Endothelial cell of umbilical vein (primary cell): Measurements from ENCODE around the gene MICB. TPM values are rescaled to one million over a fixed set of nuclear protein-coding genes. Genes with fewer than 3 reads are reported as not detected.
A peak's percentile ranks its signal among the peaks of the same experiment; 100 is the strongest.
"Not testable (repeated sequence)": the region's sequence is repeated elsewhere in the genome, so short reads cannot be mapped to it uniquely, and the experiment has no call there.

Source experiments
- BruUV-seq: library from RNA; stranded (reverse); fragments of 400-500 nt; replicated peaks from 2 replicates; lab custom pipeline; 2021; lab: Mats Ljungman, UMichigan
- CTCF ChIA-PET: fragments of 300-600, 350-600 bp; sonication (Branson Sonifier 250); formaldehyde crosslinking; loops from one replicate; lab custom pipeline; 2021; ENCODE audit warnings: antibody characterized with exemption, inconsistent platforms; lab: Charles Lee
- POLR2A ChIA-PET: fragments of 300-600, 350-600 bp; sonication (Branson Sonifier 250); formaldehyde crosslinking; loops from one replicate; lab custom pipeline; 2021; ENCODE audit warnings: antibody characterized with exemption, inconsistent platforms; lab: Charles Lee
- DNase-seq: peaks from one replicate; pipeline ENCODE4 v3.0.0-alpha.2; 2011; ENCODE audit warnings: low read depth, low spot score
- FAIRE-seq: peaks from 2 replicates; lab custom pipeline; 2011; peaks lifted over from hg19 to GRCh38; lab: Jason Lieb, UNC
- H2AFZ ChIP-seq: 2 replicates; pipeline ENCODE4 v1.6.0; 2012; ENCODE audit warnings: low read depth, low read length, control low read depth, inconsistent platforms
- H3K27ac ChIP-seq: 2 replicates; pipeline ENCODE4 v1.5.1; 2011; ENCODE audit warnings: low read depth, mild to moderate bottlenecking, control low read depth, low read length, moderate library complexity; ENCODE audit not compliant: insufficient read depth
- H3K27me3 ChIP-seq, 2 experiments: 2 replicates each; pipeline versions ENCODE4 v1.6.0 to v1.6.1; 2011; ENCODE audit warnings: low read length in 2 of 2, mixed read lengths in 1 of 2; ENCODE audit not compliant: control insufficient read depth in 2 of 2, insufficient read depth in 2 of 2
- H3K36me3 ChIP-seq, 2 experiments: 2 replicates in 1 of 2; 3 replicates in 1 of 2; pipeline ENCODE4 v1.5.1; 2011; ENCODE audit warnings: low read length in 2 of 2, mild to moderate bottlenecking in 1 of 2, moderate library complexity in 1 of 2; ENCODE audit not compliant: control insufficient read depth in 2 of 2, insufficient read depth in 2 of 2; ENCODE audit errors: extremely low read depth in 1 of 2
- H3K4me1 ChIP-seq: 3 replicates; pipeline ENCODE4 v1.5.1; 2011; ENCODE audit warnings: mild to moderate bottlenecking, low read length; ENCODE audit not compliant: control insufficient read depth, insufficient read depth; ENCODE audit errors: extremely low read depth
- H3K4me2 ChIP-seq: 2 replicates; pipeline ENCODE4 v1.6.1; 2011; ENCODE audit warnings: low read length, control low read depth, mixed read lengths; ENCODE audit not compliant: insufficient read depth
- H3K4me3 ChIP-seq, 3 experiments: fragments of 200-600 bp in 1 of 3; sonication (generic), shearing (Covaris generic) in 1 of 3; replicated peaks in 1 of 3; 2 replicates each; pipeline ENCODE4 v1.5.1; 2011 to 2016; ENCODE audit warnings: control low read depth in 3 of 3, low read length in 3 of 3, mild to moderate bottlenecking in 2 of 3, inconsistent platforms in 1 of 3, low read depth in 1 of 3, moderate library complexity in 1 of 3; ENCODE audit not compliant: insufficient read depth in 1 of 3
- H3K79me2 ChIP-seq: 2 replicates; pipeline ENCODE4 v1.6.0; 2012; ENCODE audit warnings: low read length, inconsistent platforms; ENCODE audit not compliant: control insufficient read depth, insufficient read depth
- H3K9ac ChIP-seq: replicated peaks from 2 replicates; pipeline ENCODE3; 2011; ENCODE audit warnings: low read length, control low read depth; ENCODE audit not compliant: insufficient read depth; ENCODE audit errors: extremely low read depth
- H3K9me1 ChIP-seq: replicated peaks from 3 replicates; pipeline ENCODE4 v1.6.0; 2011; ENCODE audit warnings: mild to moderate bottlenecking, low read length; ENCODE audit not compliant: control insufficient read depth, insufficient read depth; ENCODE audit errors: extremely low read depth
- H3K9me3 ChIP-seq: replicated peaks from 2 replicates; pipeline ENCODE4 v1.5.1; 2012; ENCODE audit warnings: low read length, inconsistent platforms; ENCODE audit not compliant: control insufficient read depth, insufficient read depth
- H4K20me1 ChIP-seq: replicated peaks from 2 replicates; pipeline ENCODE3; 2011; ENCODE audit warnings: mild to moderate bottlenecking, low read length; ENCODE audit not compliant: control insufficient read depth, insufficient read depth; ENCODE audit errors: extremely low read depth
- EZH2 ChIP-seq: IDR thresholded peaks from 2 replicates; pipeline ENCODE4 v1.6.1; 2012; ENCODE audit warnings: borderline replicate concordance, low read depth, mild to moderate bottlenecking, moderate library complexity, low read length, inconsistent platforms; ENCODE audit not compliant: severe bottlenecking
- FOS ChIP-seq: IDR thresholded peaks from 2 replicates; pipeline ENCODE4 v1.6.1; 2011; ENCODE audit warnings: mild to moderate bottlenecking, low read length, moderate library complexity, borderline replicate concordance; ENCODE audit not compliant: insufficient read depth
- GATA2 ChIP-seq: IDR thresholded peaks from 2 replicates; pipeline ENCODE4 v1.7.0; 2011; ENCODE audit warnings: low read depth, mild to moderate bottlenecking, moderate library complexity, mixed read lengths, low read length; ENCODE audit not compliant: insufficient read length, insufficient read depth
- JUN ChIP-seq: IDR thresholded peaks from 2 replicates; pipeline ENCODE4 v1.6.1; 2011; ENCODE audit warnings: borderline replicate concordance, low read depth; ENCODE audit not compliant: insufficient read length, insufficient read depth
- MYC ChIP-seq: IDR thresholded peaks from one replicate; pipeline ENCODE4 v1.6.1; 2011; ENCODE audit warnings: mild to moderate bottlenecking, low read depth, low read length
- POLR2A ChIP-seq: IDR thresholded peaks from 2 replicates; pipeline ENCODE4 v1.6.1; 2012; ENCODE audit warnings: low read depth, mild to moderate bottlenecking, control low read depth, low read length
- POLR2AphosphoS5 ChIP-seq: IDR thresholded peaks from 2 replicates; pipeline ENCODE4 v1.6.1; 2012; ENCODE audit warnings: low read depth, mild to moderate bottlenecking, control low read depth, low read length, moderate library complexity; ENCODE audit not compliant: insufficient read depth
- dilution Hi-C: fragments of 300-500 bp; cut with MboI; formaldehyde crosslinking; loops from one replicate; pipeline ENCODE4 v1.15.0; 2019; ENCODE audit warnings: low sequenced_read_pairs; ENCODE audit not compliant: extremely low pct_ligation_motif_present
- intact Hi-C: fragments of 100-400 bp; cut with micrococcal nuclease; formaldehyde crosslinking; loops from one replicate; pipeline ENCODE4 v1.10.0; 2022
- polyA plus RNA-seq, 4 experiments: library from polyadenylated mRNA; depleted of rRNA in 3 of 4; stranded (reverse) in 3 of 4; unstranded in 1 of 4; fragments of >200 nt; gene quantifications; 2 replicates each; pipeline versions ENCODE4 v1.2.1 to v1.2.3, GENCODE V29; 2011 to 2012; ENCODE audit warnings: missing spikeins in 1 of 4
- total RNA-seq: library from RNA; stranded (reverse); gene quantifications from 2 replicates; pipeline ENCODE4 v1.2.3, GENCODE V29; 2021
- TF ChIP-seq, protein P1 (sequence below): IDR thresholded peaks from 2 replicates; pipeline ENCODE4 v1.6.1; 2011; ENCODE audit not compliant: insufficient read depth, insufficient read length
- TF ChIP-seq, protein P2 (sequence below), 2 donors: IDR thresholded peaks; 1 replicate in 1 of 2; 2 replicates in 1 of 2; pipeline ENCODE4 v1.5.1; 2011; ENCODE audit warnings: low read length in 2 of 2, mild to moderate bottlenecking in 2 of 2, moderate library complexity in 2 of 2, control low read depth in 1 of 2, inconsistent platforms in 1 of 2, low read depth in 1 of 2; ENCODE audit not compliant: insufficient read depth in 1 of 2; ENCODE audit errors: extremely low read depth in 1 of 2

Gene MICB
- total and polyA plus RNA-seq, 2 donors (not counting 3 experiments of a cell fraction or from before 2014, with no cell fraction given): 32.8 to 36.3 TPM

DNA sequence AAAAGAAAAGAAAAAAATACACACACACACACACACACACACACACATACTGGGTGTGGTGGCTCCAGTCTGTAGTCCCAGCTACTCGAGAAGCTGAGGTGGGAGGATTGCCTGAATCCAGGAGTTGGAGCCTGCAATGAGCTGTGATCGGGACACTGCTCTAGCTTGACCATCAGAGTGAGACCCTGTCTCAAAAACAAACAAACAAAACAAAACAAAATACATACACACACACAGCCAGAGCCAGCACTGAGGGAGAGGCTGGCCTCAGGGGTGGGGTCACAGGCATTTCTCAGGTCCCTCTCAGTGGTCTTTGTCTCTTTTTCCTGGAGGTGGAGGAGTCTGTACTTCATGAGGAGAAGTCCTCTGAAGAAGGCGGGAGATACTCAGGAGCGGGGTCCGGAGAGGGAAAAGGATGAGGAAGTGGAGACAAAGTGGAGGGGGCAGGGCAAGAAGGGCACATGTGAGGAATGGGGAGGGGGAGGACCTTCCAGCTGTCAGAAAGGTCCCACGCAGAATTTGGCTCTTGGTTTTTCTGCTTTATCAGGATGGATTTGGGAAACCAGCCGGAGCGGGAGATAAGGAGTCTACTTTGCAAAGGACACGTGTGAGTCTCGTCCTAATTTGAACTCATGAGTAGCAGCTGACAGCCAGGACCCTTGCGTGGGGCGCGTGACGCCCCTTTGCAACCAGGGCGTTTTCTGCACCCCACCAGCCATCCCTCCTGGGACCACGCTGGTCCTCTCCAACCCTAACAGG lies 7.7 kb upstream of the MICB start:
- CTCF ChIA-PET: interaction anchor here (0.9 to 1.8 kb wide), 2 partner anchors 94 to 108 kb away, joined by 3 to 4 read pairs; no protein-coding TSS in a partner anchor
- DNase-seq (no peak), FAIRE-seq (no peak)
- H3K4me1 ChIP-seq: peaks cover 11% of the 10 kb centered on the region
- H3K9me1 ChIP-seq: no peaks in the 10 kb centered on the region
- H3K27me3 ChIP-seq: no peaks in the 10 kb centered on the region
- H3K9me3 ChIP-seq: no peaks in the 10 kb centered on the region
- H3K27ac ChIP-seq: no peak overlapping the region
- no peak for TF ChIP-seq JUN
- TF ChIP-seq MYC: no peak
- no peak for TF ChIP-seq POLR2AphosphoS5
- TF ChIP-seq EZH2: no peak
- TF ChIP-seq, protein P1, sequence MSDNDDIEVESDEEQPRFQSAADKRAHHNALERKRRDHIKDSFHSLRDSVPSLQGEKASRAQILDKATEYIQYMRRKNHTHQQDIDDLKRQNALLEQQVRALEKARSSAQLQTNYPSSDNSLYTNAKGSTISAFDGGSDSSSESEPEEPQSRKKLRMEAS: no peak
- TF ChIP-seq GATA2: no peak
- no peak for TF ChIP-seq POLR2A
- TF ChIP-seq FOS: no peak
- TF ChIP-seq, protein P2, sequence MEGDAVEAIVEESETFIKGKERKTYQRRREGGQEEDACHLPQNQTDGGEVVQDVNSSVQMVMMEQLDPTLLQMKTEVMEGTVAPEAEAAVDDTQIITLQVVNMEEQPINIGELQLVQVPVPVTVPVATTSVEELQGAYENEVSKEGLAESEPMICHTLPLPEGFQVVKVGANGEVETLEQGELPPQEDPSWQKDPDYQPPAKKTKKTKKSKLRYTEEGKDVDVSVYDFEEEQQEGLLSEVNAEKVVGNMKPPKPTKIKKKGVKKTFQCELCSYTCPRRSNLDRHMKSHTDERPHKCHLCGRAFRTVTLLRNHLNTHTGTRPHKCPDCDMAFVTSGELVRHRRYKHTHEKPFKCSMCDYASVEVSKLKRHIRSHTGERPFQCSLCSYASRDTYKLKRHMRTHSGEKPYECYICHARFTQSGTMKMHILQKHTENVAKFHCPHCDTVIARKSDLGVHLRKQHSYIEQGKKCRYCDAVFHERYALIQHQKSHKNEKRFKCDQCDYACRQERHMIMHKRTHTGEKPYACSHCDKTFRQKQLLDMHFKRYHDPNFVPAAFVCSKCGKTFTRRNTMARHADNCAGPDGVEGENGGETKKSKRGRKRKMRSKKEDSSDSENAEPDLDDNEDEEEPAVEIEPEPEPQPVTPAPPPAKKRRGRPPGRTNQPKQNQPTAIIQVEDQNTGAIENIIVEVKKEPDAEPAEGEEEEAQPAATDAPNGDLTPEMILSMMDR (IDR thresholded peaks at IDR 0.05; ENCODE audit: extremely low read depth in 1 of 2, insufficient read depth in 1 of 2, low read depth in 1 of 2, low read length in 2 of 2): no peak
- no peak overlapping the region for H3K4me3 ChIP-seq
- no peaks in the 10 kb centered on the region for H3K36me3 ChIP-seq
- H4K20me1 ChIP-seq: no peaks in the 10 kb centered on the region
- dilution Hi-C loops (no loop called here), intact Hi-C loops (loop anchor here (5.0 kb wide), 3 partner anchors 132 to 342 kb away; partner anchors contain the start of genes C6orf47, GPANK1 and PRRC2A)
- H3K4me2 ChIP-seq: no peak overlapping the region
- peaks cover 2% of the 10 kb centered on the region for H3K79me2 ChIP-seq
- H3K9ac ChIP-seq: no peak overlapping the region
- no peak overlapping the region for H2AFZ ChIP-seq
- POLR2A ChIA-PET: no interaction called here
- BruUV-seq: no TSS peak

DNA sequence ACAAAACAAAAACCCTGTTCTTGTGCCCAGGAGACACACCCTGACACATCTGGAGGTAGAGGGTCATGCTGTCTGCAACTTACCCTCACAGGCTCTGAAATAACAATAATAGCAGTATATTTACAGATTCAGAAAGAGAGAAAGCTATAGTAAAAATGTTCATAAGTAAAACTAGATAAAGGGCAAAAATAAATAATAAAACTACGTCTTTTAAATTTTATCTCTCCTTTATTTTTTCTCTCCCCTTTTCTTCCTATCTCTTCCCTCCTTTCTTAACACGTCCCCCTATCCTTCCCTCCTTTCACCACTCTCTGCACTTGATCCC lies 4.4 kb upstream of the MICB start:
- intact Hi-C loops: loop anchor here (2.0 to 5.0 kb wide), 4 partner anchors 93 to 339 kb away; partner anchors contain the start of genes C6orf47, GPANK1 and PRRC2A
- H3K9me1 ChIP-seq, H3K9me3 ChIP-seq, dilution Hi-C loops, H3K27ac ChIP-seq, H2AFZ ChIP-seq, H4K20me1 ChIP-seq, H3K27me3 ChIP-seq, FAIRE-seq, H3K36me3 ChIP-seq, DNase-seq, BruUV-seq: not testable (repeated sequence)
- H3K4me2 ChIP-seq: peak overlapping the region; percentile 89
- ChIA-PET CTCF (interaction anchor here (1.0 to 4.4 kb wide), 13 partner anchors 17 to 104 kb away, joined by 3 to 45 read pairs (median 6); partner anchors contain the start of genes ATP6V1G2, DDX39B, MCCD1 and NFKBIL1), POLR2A (interaction anchor here (1.3 kb wide), 1 partner anchor 48 kb away, joined by 6 read pairs; the partner anchor contains the start of gene DDX39B)
- peak overlapping the region; percentile 75 for H3K9ac ChIP-seq
- peaks cover 25% of the 10 kb centered on the region for H3K79me2 ChIP-seq
- H3K4me1 ChIP-seq: peaks cover 20% of the 10 kb centered on the region
- peak overlapping the region in 1 of 3 experiments; percentile 84 for H3K4me3 ChIP-seq
